GM19395 (cell line): ENCODE data around the gene ADM5.
"Not testable (repeated sequence)": the region's sequence is repeated elsewhere in the genome, so short reads cannot be mapped to it uniquely, and the experiment has no call there.

ENCODE experiments used
- ATAC-seq: cut with Tn5 transposase; IDR thresholded peaks from one replicate; pipeline ENCODE4 v1.9.1; 2021; ENCODE audit warnings: mild to moderate bottlenecking, moderate library complexity; ENCODE audit not compliant: unreplicated experiment

ADM5 gene

GRCh38 chr19:49699364-49699763 lies 10.0 kb downstream of the ADM5 start:
- ATAC-seq: no peak

- ATAC-seq: no peak
Observed at GRCh38 chr19:49700563-49700962, 11.2 kb downstream of the ADM5 start.

GRCh38 chr19:49701271-49701786 lies 11.9 kb downstream of the ADM5 start:
- no peak for ATAC-seq

GRCh38 chr19:49704888-49705642 lies 15.7 kb downstream of the ADM5 start:
- no peak for ATAC-seq

GRCh38 chr19:49705919-49706318 lies 16.5 kb downstream of the ADM5 start:
- ATAC-seq: no peak

GRCh38 chr19:49710372-49710951 lies 21.1 kb downstream of the ADM5 start:
- ATAC-seq: no peak

GRCh38 chr19:49712397-49712859 lies 23.0 kb downstream of the ADM5 start:
- no peak for ATAC-seq

GRCh38 chr19:49713236-49713845 lies 23.9 kb downstream of the ADM5 start:
- no peak for ATAC-seq

GRCh38 chr19:49716154-49716553 lies 26.8 kb downstream of the ADM5 start:
- no peak for ATAC-seq

- ATAC-seq: no peak
Observed at GRCh38 chr19:49718511-49718910, 29.1 kb downstream of the ADM5 start.

GRCh38 chr19:49718991-49719390 lies 29.6 kb downstream of the ADM5 start:
- no peak for ATAC-seq

- ATAC-seq: not testable (repeated sequence)
Observed at GRCh38 chr19:49719420-49719819, 30.0 kb downstream of the ADM5 start.

- no peak for ATAC-seq
Observed at GRCh38 chr19:49727217-49728030, 38.0 kb downstream of the ADM5 start.

GRCh38 chr19:49730166-49730565 lies 40.8 kb downstream of the ADM5 start:
- no peak for ATAC-seq

- no peak for ATAC-seq
Observed at GRCh38 chr19:49738268-49738667, 48.9 kb downstream of the ADM5 start.

- ATAC-seq: no peak
Observed at GRCh38 chr19:49739098-49739497, 49.7 kb downstream of the ADM5 start.

- ATAC-seq: no peak
Observed at GRCh38 chr19:49739933-49740332, 50.5 kb downstream of the ADM5 start.
